NB4 (cell line): ENCODE measurements around the gene HOMER3.
A peak's percentile ranks its signal among the peaks of the same experiment; 100 is the strongest.
"Not testable (repeated sequence)": the region's sequence is repeated elsewhere in the genome, so short reads cannot be mapped to it uniquely, and the experiment has no call there.

Experiments used
- DNase-seq: peaks from one replicate; pipeline ENCODE4 v3.0.0; 2010; ENCODE audit warnings: low read depth
- H3K4me3 ChIP-seq: one replicate; pipeline ENCODE4 v1.5.1; 2011; ENCODE audit warnings: mild to moderate bottlenecking, low read depth, low read length, moderate library complexity
- CTCF ChIP-seq: IDR thresholded peaks from one replicate; pipeline ENCODE4 v1.5.1; 2012; ENCODE audit warnings: low read depth, low read length
- MAX ChIP-seq: IDR thresholded peaks from 2 replicates; pipeline ENCODE4 v1.6.1; 2011; ENCODE audit warnings: low read depth, low read length
- MYC ChIP-seq: IDR thresholded peaks from 2 replicates; pipeline ENCODE4 v1.6.1; 2011; ENCODE audit warnings: low read depth, low read length
- POLR2A ChIP-seq: IDR thresholded peaks from 2 replicates; pipeline ENCODE4 v1.6.1; 2011; ENCODE audit warnings: mild to moderate bottlenecking; ENCODE audit not compliant: insufficient read length; ENCODE audit errors: extremely low read depth

HOMER3 gene

GRCh38 chr19:18960370-18960769 lies 19.4 kb upstream of the HOMER3 start:
- H3K4me3 ChIP-seq: no peak overlapping the region
- TF ChIP-seq POLR2A: no peak
- no peak for TF ChIP-seq MYC
- no peak for TF ChIP-seq CTCF
- TF ChIP-seq MAX: no peak
- no peak for DNase-seq

GRCh38 chr19:18955042-18955441 lies 14.0 kb upstream of the HOMER3 start:
- no peak for DNase-seq
- H3K4me3 ChIP-seq: no peak overlapping the region
- TF ChIP-seq CTCF (no peak), MAX (no peak), POLR2A (no peak), MYC (no peak)

- TF ChIP-seq POLR2A (no peak), MYC (no peak), MAX (no peak), CTCF (no peak)
- no peak overlapping the region for H3K4me3 ChIP-seq
- DNase-seq: no peak
These were observed 13.1 kb upstream of the HOMER3 start for GRCh38 chr19:18954094-18954493.

GRCh38 chr19:18952364-18953003 lies 11.5 kb upstream of the HOMER3 start:
- not testable (repeated sequence) for DNase-seq, H3K4me3 ChIP-seq

- TF ChIP-seq CTCF: no peak
- no peak for TF ChIP-seq MAX
- TF ChIP-seq POLR2A: no peak
- no peak overlapping the region for H3K4me3 ChIP-seq
- DNase-seq: peak; percentile 65
These were observed 10.8 kb upstream of the HOMER3 start for GRCh38 chr19:18951721-18952281.

- TF ChIP-seq MAX: no peak
- TF ChIP-seq MYC: no peak
- no peak for TF ChIP-seq CTCF
- no peak for TF ChIP-seq POLR2A
- no peak for DNase-seq
- H3K4me3 ChIP-seq: no peak overlapping the region
These were observed 8.8 kb upstream of the HOMER3 start for GRCh38 chr19:18949858-18950257.
